ENCODE measurements around the gene IER5L.

DNA sequence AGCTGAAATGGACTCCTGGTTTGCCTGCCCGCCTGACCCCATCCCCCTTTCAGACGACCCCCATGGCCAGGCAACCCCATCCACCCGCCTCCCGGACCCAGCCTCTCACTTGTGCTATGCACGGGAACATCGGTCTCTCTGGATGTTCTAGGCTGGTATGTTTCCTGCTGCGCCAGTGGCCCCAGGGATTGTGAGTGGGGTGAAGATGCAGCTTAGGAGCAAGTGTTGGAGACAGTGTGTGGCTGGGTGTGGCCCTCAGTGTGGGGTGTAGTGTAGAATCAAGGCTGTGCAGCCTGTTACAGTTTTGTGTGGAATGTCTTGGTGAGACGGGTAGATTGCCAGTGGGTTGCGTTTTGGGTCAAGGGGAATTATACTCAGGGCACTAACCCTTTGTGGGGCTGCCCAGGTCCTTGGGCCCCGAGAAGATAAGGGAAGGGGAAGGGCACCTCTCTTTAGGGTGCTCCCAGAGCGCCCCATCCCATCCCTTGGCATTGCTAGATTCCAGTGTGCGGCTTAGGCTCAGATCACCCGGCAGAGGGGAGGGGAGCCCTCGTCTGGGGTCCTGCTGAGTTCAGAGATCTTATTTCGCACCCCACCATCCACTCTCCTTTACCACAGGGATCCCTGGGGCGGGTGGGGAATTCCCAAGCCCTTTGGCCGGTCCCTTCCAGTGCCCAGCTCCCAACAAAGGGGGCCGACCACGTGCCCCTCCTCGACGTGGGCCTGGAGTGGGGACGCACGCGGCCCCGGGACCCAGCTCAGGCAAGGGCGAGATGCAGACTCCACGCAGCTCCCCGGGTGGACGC is 4.6 kb downstream of the IER5L start:
- TF ChIP-seq, protein P1, sequence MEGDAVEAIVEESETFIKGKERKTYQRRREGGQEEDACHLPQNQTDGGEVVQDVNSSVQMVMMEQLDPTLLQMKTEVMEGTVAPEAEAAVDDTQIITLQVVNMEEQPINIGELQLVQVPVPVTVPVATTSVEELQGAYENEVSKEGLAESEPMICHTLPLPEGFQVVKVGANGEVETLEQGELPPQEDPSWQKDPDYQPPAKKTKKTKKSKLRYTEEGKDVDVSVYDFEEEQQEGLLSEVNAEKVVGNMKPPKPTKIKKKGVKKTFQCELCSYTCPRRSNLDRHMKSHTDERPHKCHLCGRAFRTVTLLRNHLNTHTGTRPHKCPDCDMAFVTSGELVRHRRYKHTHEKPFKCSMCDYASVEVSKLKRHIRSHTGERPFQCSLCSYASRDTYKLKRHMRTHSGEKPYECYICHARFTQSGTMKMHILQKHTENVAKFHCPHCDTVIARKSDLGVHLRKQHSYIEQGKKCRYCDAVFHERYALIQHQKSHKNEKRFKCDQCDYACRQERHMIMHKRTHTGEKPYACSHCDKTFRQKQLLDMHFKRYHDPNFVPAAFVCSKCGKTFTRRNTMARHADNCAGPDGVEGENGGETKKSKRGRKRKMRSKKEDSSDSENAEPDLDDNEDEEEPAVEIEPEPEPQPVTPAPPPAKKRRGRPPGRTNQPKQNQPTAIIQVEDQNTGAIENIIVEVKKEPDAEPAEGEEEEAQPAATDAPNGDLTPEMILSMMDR (IDR thresholded peaks at IDR 0.05), result no peak
- TF ChIP-seq POLR2A (IDR thresholded peaks at IDR 0.05), result no peak
